ENCODE measurements around the gene UTS2R.
"Not testable (repeated sequence)": the region's sequence is repeated elsewhere in the genome, so short reads cannot be mapped to it uniquely, and the experiment has no call there.

The UTS2R gene

GRCh38 chr17:82408938-82409318, 37.4 kb downstream of the UTS2R start:
- DNase-seq (ENCODE audit: low spot score) = no peak

GRCh38 chr17:82410014-82410716, 38.6 kb downstream of the UTS2R start:
- DNase-seq (ENCODE audit: low spot score) = no peak

GRCh38 chr17:82411396-82412053, 40.0 kb downstream of the UTS2R start:
- DNase-seq (ENCODE audit: low spot score) = no peak

GRCh38 chr17:82412081-82412480, 40.5 kb downstream of the UTS2R start:
- not testable (repeated sequence) for DNase-seq (ENCODE audit: low spot score)

- no peak for DNase-seq (ENCODE audit: low spot score)
Observed at GRCh38 chr17:82412535-82413520, 41.3 kb downstream of the UTS2R start.

- peak; percentile 63 for DNase-seq (ENCODE audit: low spot score)
Observed at GRCh38 chr17:82414548-82415281, 43.1 kb downstream of the UTS2R start.

- no peak for DNase-seq (ENCODE audit: low spot score)
Observed at GRCh38 chr17:82415336-82415735, 43.8 kb downstream of the UTS2R start.

- no peak for DNase-seq (ENCODE audit: low spot score)
Observed at GRCh38 chr17:82415786-82416185, 44.2 kb downstream of the UTS2R start.

- no peak for DNase-seq (ENCODE audit: low spot score)
Observed at GRCh38 chr17:82416264-82416663, 44.7 kb downstream of the UTS2R start.

GRCh38 chr17:82416771-82417170, 45.2 kb downstream of the UTS2R start:
- DNase-seq (ENCODE audit: low spot score) = no peak

- DNase-seq (ENCODE audit: low spot score) = peak; percentile 90
Observed at GRCh38 chr17:82418001-82418986, 46.7 kb downstream of the UTS2R start, which contains the start of the genes HEXD and OGFOD3. HEXD (plus strand) TSS chr17:82418347; CDS start chr17:82419800, 1,453 bp downstream. OGFOD3 (minus strand) TSS chr17:82418586; CDS start chr17:82418485, 101 bp downstream.

- DNase-seq (ENCODE audit: low spot score) = peak; percentile 35
Observed at GRCh38 chr17:82419540-82419939, 48.0 kb downstream of the UTS2R start.

- peak; percentile 43 for DNase-seq (ENCODE audit: low spot score)
Observed at GRCh38 chr17:82424001-82424862, 52.7 kb downstream of the UTS2R start.

- no peak for DNase-seq (ENCODE audit: low spot score)
Observed at GRCh38 chr17:82424863-82425159, 53.2 kb downstream of the UTS2R start.
